Renal cortical epithelial cell (primary cell): Measurements from ENCODE around the gene TMEM203. TPM values are rescaled to one million over a fixed set of nuclear protein-coding genes. Genes with fewer than 3 reads are reported as not detected.

ENCODE experiments used
- DNase-seq: peaks from one replicate; pipeline ENCODE4 v3.0.0-alpha.2; 2011; ENCODE audit warnings: low read depth
- total RNA-seq: library from RNA; depleted of rRNA; stranded (reverse); fragments of >200 nt; gene quantifications from 2 replicates; pipeline ENCODE4 v1.2.3, GENCODE V29; 2014

Gene TMEM203
- total RNA-seq, 1 donor from 2014 or later = 42.8 TPM

GRCh38 chr9:137219757-137220316 lies 14.4 kb upstream of the TMEM203 start:
- no peak for DNase-seq

GRCh38 chr9:137218754-137219271 lies 13.4 kb upstream of the TMEM203 start:
- no peak for DNase-seq

- no peak for DNase-seq
Observed at GRCh38 chr9:137218212-137218753, 12.8 kb upstream of the TMEM203 start.

GRCh38 chr9:137217276-137218211 lies 12.1 kb upstream of the TMEM203 start:
- DNase-seq = peak; percentile 58

GRCh38 chr9:137216188-137216965 lies 10.9 kb upstream of the TMEM203 start:
- peak; percentile 19 for DNase-seq

GRCh38 chr9:137215196-137215986 lies 9.9 kb upstream of the TMEM203 start:
- no peak for DNase-seq

- DNase-seq = no peak
Observed at GRCh38 chr9:137214620-137215019, 9.2 kb upstream of the TMEM203 start.

- no peak for DNase-seq
Observed at GRCh38 chr9:137213160-137214060, 8.0 kb upstream of the TMEM203 start.

GRCh38 chr9:137212520-137212919 lies 7.1 kb upstream of the TMEM203 start:
- DNase-seq = no peak

GRCh38 chr9:137211532-137211931 lies 6.1 kb upstream of the TMEM203 start:
- DNase-seq = no peak

- DNase-seq = no peak
Observed at GRCh38 chr9:137206602-137207001, 1.2 kb upstream of the TMEM203 start.

GRCh38 chr9:137204731-137205125 lies 720 bp downstream of the TMEM203 start:
- DNase-seq = no peak

- DNase-seq = no peak
Observed at GRCh38 chr9:137202966-137203365, 2.5 kb downstream of the TMEM203 start.

- DNase-seq = no peak
Observed at GRCh38 chr9:137201205-137201868, 4.1 kb downstream of the TMEM203 start.

GRCh38 chr9:137200311-137201204 lies 4.9 kb downstream of the TMEM203 start, which contains the start of gene TPRN:
Gene TPRN (minus strand): TSS chr9:137200741. CDS start chr9:137200711, 30 bp downstream.
- peak; percentile 95 for DNase-seq

GRCh38 chr9:137199411-137200121 lies 5.9 kb downstream of the TMEM203 start:
- no peak for DNase-seq

- no peak for DNase-seq
Observed at GRCh38 chr9:137198902-137199283, 6.6 kb downstream of the TMEM203 start.
